Measurements from ENCODE around the gene RFC2.
"Not testable (repeated sequence)": the region's sequence is repeated elsewhere in the genome, so short reads cannot be mapped to it uniquely, and the experiment has no call there.

The RFC2 gene

DNA sequence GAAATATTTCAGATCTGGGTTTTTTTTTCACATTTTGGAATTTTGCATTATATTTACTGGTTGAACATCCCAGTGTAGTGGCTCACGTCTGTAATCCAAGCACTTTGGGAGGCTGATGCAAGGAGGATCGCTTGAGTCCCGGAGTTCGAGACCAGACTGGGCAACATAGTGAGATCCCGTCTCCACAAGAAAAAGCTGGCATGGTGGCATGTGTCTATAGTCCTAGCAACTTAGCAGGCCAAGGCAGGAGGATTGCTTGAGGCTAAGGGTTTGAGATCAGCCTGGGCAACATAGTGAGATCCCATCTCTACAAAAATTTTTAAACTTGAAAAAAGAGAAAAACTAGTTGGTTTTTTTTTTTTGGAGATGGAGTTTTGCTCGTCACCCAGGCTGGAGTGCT lies 6.0 kb downstream of the RFC2 start:
- no peak for DNase-seq

GRCh38 chr7:74246497-74246896 lies 7.7 kb downstream of the RFC2 start:
- no peak for DNase-seq

DNA sequence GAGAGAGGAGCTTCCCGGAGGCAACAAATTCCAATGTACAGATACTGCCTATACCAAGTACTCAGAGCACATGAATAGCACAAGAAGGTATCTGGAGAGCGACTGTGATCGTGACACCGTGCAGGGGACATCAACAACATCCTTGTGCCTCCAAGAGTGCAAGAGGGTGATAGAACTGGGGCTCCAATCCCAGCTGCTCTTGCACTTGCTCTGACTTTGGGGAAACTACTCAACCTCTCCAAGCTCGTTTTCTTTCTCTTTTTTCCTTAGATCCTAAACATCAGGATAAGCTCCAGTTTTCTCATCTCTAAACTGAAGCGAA lies 12.1 kb downstream of the RFC2 start:
- no peak for DNase-seq

GRCh38 chr7:74240482-74240881 lies 13.7 kb downstream of the RFC2 start:
- DNase-seq: no peak

GRCh38 chr7:74236284-74236683 lies 17.9 kb downstream of the RFC2 start:
- no peak for DNase-seq

- no peak for DNase-seq
Measured at GRCh38 chr7:74235518-74236268, 18.5 kb downstream of the RFC2 start.

GRCh38 chr7:74233655-74234285 lies 20.4 kb downstream of the RFC2 start:
- DNase-seq: no peak

DNA sequence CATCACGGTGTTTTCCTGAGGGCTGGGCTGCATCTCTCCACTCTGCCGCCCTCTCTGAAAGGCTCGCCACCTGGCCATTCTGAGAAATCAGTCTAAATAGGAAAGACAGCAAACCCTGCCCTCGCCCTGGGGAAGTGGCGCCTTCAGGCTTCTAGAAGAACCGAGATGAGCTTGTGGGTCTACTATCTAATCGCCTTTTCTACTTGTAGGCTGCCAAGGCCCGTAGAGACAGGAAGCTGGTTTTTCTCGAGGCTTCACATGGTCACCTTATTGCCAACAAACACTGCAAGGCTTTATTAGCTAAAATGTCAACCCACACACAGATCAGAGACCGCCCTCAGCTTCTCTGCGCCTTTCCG lies 23.0 kb downstream of the RFC2 start:
- DNase-seq: no peak

DNA sequence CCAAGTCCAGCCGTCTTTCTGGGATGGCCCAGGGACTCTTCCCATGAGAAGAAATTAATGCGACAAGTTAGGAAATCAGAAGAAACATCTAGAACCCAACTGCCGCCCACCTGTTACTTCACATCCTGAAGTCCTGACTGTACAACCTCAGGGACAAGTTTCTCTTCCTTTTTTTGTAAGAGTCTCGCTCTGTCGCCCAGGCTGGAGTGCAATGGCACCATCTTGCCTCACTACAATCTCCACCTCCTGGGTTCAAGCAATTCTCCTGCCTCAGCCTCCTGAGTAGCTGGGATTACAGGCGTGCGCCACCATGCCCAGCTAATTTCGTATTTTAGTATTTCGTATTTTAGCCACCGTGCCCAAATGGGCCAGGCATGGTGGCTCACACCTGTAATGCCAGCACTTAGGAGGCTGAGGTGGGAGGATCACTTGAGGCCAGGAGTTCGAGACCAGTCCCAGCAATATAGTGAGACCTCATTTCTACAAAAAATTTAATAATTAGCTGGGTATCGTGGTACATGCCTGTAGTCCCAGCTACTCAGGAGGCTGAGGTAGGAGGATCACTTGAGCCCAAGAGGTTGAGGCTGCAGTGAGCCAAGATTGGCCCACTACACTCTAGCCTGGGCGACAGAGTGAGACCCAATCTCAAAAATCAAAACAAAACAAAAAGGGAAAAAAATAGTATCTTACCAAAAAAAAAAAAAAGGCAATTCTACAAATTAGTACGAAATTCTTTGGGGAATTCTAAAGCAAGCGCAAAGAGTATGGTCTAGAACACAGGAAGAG lies 23.6 kb downstream of the RFC2 start:
- no peak for DNase-seq

DNA sequence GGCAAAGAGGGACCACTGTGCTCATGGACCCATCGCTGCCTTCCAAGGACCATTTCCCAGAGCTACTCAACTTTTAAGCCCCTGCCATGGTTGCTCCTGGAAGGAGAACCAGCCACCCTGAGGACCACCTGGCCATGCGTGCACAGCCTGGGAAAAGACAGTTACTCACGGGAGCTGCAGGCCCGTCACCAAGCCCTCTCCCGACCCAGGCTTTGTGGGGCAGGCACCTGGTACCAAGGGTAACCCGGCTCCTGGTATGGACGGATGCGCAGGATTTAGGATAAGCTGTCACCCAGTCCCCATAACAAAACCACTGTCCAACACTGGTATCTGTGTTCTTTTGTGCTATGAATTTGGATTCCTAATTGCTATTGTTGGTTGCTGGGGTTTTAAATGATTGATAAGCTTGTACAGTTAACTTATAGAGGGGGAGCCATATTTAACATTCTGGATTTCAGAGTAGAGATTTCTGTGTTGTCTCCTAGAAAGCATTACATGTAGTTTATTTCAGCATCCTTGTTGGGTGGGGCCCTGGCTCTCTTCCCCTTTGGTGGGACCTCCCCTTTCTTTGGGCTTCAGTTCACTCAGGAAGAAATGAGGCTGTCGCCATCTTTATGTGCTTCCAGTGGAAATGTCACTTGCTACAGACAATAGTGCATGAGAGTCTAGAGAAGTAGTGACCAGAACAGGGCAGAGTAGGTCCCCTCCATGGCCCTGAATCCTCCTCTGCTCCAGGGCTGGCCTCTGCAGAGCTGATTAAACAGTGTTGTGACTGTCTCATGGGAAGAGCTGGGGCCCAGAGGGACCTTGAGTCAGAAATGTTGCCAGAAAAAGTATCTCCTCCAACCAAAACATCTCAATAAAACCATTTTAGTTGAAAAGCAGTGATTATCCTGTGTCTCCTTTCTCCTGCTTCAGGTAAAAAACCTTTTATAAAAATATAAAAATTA lies 25.0 kb downstream of the RFC2 start:
- DNase-seq: no peak

- DNase-seq: peak in 6 of 14 donors; percentile 16 to 43 (median 26)
Measured at GRCh38 chr7:74226633-74227032, 27.6 kb downstream of the RFC2 start.

GRCh38 chr7:74225400-74225799 lies 28.8 kb downstream of the RFC2 start:
- DNase-seq: no peak

DNA sequence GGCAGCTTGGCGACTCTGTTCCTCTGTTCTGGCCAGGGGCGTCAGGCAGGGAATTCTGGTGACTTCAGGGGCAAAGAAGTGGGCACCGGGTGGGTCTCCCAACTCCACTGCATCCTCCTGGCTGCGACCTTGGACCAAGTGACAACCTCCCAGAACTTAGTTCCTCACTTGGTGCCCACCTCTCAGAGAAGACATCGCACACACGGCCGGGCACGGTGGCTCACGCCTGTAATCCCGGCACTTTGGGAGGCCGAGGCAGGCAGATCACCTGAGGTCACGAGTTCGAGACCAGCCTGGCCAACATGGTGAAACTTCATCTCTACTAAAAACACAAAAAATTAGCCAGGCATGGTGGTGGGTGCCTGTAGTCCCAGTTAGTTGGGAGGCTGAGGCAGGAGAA lies 29.3 kb downstream of the RFC2 start:
- not testable (repeated sequence) for DNase-seq

DNA sequence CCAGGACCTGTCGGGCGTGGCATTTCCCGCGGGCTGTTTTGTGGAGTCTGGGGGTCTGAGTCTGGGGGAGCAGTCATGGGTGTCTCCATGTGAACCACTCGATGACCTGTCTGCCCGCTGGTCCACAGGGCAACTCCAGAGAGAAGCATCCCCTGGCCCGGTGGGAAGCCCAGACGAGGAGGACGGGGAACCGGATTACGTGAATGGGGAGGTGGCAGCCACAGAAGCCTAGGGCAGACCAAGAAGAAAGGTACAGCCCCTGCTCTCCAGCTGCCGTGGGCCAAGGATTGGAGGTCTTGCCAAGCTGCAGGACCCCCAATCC lies 29.7 kb downstream of the RFC2 start:
- no peak for DNase-seq

- no peak for DNase-seq
Measured at GRCh38 chr7:74223711-74224510, 30.3 kb downstream of the RFC2 start.

- no peak for DNase-seq
Measured at GRCh38 chr7:74222851-74223710, 31.1 kb downstream of the RFC2 start.

GRCh38 chr7:74221713-74222112 lies 32.5 kb downstream of the RFC2 start:
- DNase-seq: no peak

DNA sequence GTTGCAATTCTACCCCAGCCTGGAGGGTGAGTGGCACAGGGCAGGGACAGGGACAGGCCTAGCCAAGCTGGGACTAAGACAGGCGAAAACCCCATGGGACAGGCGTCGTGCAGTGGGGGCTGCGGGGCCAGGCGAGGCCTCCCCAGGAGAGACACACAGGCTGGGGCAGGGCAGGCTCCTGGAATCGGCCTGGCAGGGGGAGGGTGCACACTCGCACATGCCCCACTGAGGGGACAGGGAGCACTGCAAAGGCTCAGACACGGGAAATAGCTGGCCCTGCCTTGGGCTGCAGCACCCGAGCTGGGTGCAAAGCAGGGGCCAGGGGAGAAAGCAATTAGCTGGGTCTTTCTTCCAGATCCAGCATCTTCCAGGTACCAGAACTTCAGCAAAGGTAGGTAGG lies 34.0 kb downstream of the RFC2 start:
- DNase-seq: no peak

DNA sequence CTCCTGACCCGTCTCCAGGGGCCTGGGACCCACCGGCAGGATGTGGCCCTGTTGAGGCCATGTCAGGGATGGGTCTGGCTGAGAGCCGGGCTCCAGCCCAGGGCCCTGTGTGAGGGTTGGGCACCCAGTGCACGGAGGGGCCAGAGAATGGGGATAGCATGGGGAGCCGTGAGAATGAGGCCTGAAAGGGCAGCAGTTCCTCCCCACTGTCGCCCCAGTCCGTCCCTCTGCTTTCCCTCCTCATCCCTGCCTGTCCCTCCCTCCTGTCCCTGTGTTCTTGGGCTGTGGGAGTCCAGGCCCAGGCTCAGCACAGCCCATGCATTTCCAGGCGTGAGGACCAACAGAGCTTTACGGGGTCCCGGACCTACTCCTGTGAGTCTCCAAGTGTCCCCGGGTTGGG lies 34.8 kb downstream of the RFC2 start:
- DNase-seq: no peak

DNA sequence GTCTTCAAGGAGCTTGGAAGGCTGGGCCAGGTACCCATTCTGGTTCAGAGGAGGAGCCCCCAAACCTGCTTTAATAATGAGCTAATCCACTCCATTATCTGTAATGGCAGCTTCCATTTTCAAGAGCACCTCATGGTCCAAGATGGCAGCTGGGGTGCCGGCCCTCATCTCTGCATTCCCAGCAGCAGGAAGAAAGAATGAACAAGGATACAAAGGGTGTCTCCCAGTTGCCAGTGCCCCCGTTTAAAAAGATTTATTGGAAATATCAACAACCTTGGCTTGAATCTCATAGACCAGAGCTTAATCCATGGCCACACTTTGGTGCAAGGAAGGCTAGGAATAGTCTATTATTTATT lies 35.9 kb downstream of the RFC2 start:
- DNase-seq: no peak

All from C1 segment of cervical spinal cord (tissue), 14 donors.